Measurements from ENCODE around the gene CCDC57. TPM values are rescaled to one million over a fixed set of nuclear protein-coding genes. Genes with fewer than 3 reads are reported as not detected.

The CCDC57 gene
- total and polyA plus RNA-seq, 3 experiments from 2014 or later = 39.2 to 77.6 (median 69.8) TPM

- Histone ChIP-seq H3K27me3 (ENCODE audit: insufficient read depth, low read length, poor library complexity, severe bottlenecking) (no peaks in the 10 kb centered on the region), H3K27ac (ENCODE audit: low read depth, low read length) (no peak overlapping the region), H3K4me3 (ENCODE audit: low read length) (no peak overlapping the region), H3K9me3 (ENCODE audit: low read length) (no peaks in the 10 kb centered on the region), H3K36me3 (ENCODE audit: insufficient read depth, low read length) (no peaks in the 10 kb centered on the region), H3K4me1 (ENCODE audit: insufficient read depth, low read length) (peaks cover 7% of the 10 kb centered on the region)
- peaks cover 0 to 5% (median 3%) of the 10 kb centered on the region in 3 donors for H3K4me1 Mint-ChIP-seq
- ChIA-PET CTCF (interaction anchor here (4.6 kb wide), 1 partner anchor 127 kb away, joined by 59 read pairs; the partner anchor contains the start of gene RAC3), POLR2A (no interaction called here)
- H3K36me3 Mint-ChIP-seq = peaks cover 0 to 22% (median 7%) of the 10 kb centered on the region in 3 donors
- DNase-seq = no peak
- H3K4me3 Mint-ChIP-seq = no peak overlapping the region
- no peaks in the 10 kb centered on the region for H3K27me3 Mint-ChIP-seq
- peak overlapping the region in 2 of 8 donors; percentile 36 to 38 for H3K27ac Mint-ChIP-seq
- H3K9me3 Mint-ChIP-seq = no peaks in the 10 kb centered on the region
Observed at GRCh38 chr17:82156284-82156925, 56.2 kb downstream of the CCDC57 start.

GRCh38 chr17:82155606-82156005, 57.0 kb downstream of the CCDC57 start:
- H3K36me3 ChIP-seq (ENCODE audit: insufficient read depth, low read length) = no peaks in the 10 kb centered on the region
- no peak overlapping the region for H3K4me3 Mint-ChIP-seq
- peaks cover 0 to 19% (median 7%) of the 10 kb centered on the region in 3 donors for H3K36me3 Mint-ChIP-seq
- no peak overlapping the region for H3K4me3 ChIP-seq (ENCODE audit: low read length)
- no peaks in the 10 kb centered on the region for H3K9me3 ChIP-seq (ENCODE audit: low read length)
- ChIA-PET POLR2A (no interaction called here), CTCF (interaction anchor here (0.8 to 4.6 kb wide), 5 partner anchors 51 to 196 kb away, joined by 3 to 59 read pairs (median 4); partner anchors contain the start of genes CENPX and RAC3)
- no peaks in the 10 kb centered on the region for H3K9me3 Mint-ChIP-seq
- H3K27me3 ChIP-seq (ENCODE audit: insufficient read depth, low read length, poor library complexity, severe bottlenecking) = no peaks in the 10 kb centered on the region
- no peaks in the 10 kb centered on the region for H3K27me3 Mint-ChIP-seq
- DNase-seq = no peak
- H3K27ac Mint-ChIP-seq = no peak overlapping the region
- no peak overlapping the region for H3K27ac ChIP-seq (ENCODE audit: low read depth, low read length)
- H3K4me1 Mint-ChIP-seq = peaks cover 0 to 5% (median 3%) of the 10 kb centered on the region in 3 donors
- H3K4me1 ChIP-seq (ENCODE audit: insufficient read depth, low read length) = peaks cover 7% of the 10 kb centered on the region

GRCh38 chr17:82154881-82155331, 57.7 kb downstream of the CCDC57 start:
- POLR2A ChIA-PET = no interaction called here

GRCh38 chr17:82153745-82154375, 58.8 kb downstream of the CCDC57 start:
- Mint-ChIP-seq H3K4me1 (peaks cover 0 to 5% (median 3%) of the 10 kb centered on the region in 3 donors), H3K27me3 (no peaks in the 10 kb centered on the region), H3K27ac (peak overlapping the region in 4 of 8 donors; percentile 54 to 83 (median 72)), H3K36me3 (peaks cover 0 to 8% (median 2%) of the 10 kb centered on the region in 3 donors), H3K4me3 (no peak overlapping the region), H3K9me3 (no peaks in the 10 kb centered on the region)
- no peaks in the 10 kb centered on the region for H3K9me3 ChIP-seq (ENCODE audit: low read length)
- H3K4me1 ChIP-seq (ENCODE audit: insufficient read depth, low read length) = peaks cover 7% of the 10 kb centered on the region
- ChIA-PET CTCF (interaction anchor here (0.8 to 4.6 kb wide), 10 partner anchors 8 to 194 kb away, joined by 3 to 59 read pairs (median 4); partner anchors contain the start of genes DCXR and RAC3), POLR2A (interaction anchor here (0.6 kb wide), 1 partner anchor 28 kb away, joined by 3 read pairs; no protein-coding TSS in a partner anchor)
- H3K4me3 ChIP-seq (ENCODE audit: low read length) = no peak overlapping the region
- peak; percentile 70 to 86 (median 76) for DNase-seq
- no peaks in the 10 kb centered on the region for H3K27me3 ChIP-seq (ENCODE audit: insufficient read depth, low read length, poor library complexity, severe bottlenecking)
- no peak overlapping the region for H3K27ac ChIP-seq (ENCODE audit: low read depth, low read length)
- no peaks in the 10 kb centered on the region for H3K36me3 ChIP-seq (ENCODE audit: insufficient read depth, low read length)

More at GRCh38 chr17:82154881-82155331, 57.7 kb downstream of the CCDC57 start:
- Histone ChIP-seq H3K4me1 (ENCODE audit: insufficient read depth, low read length) (peaks cover 7% of the 10 kb centered on the region), H3K36me3 (ENCODE audit: insufficient read depth, low read length) (no peaks in the 10 kb centered on the region), H3K9me3 (ENCODE audit: low read length) (no peaks in the 10 kb centered on the region), H3K4me3 (ENCODE audit: low read length) (no peak overlapping the region), H3K27me3 (ENCODE audit: insufficient read depth, low read length, poor library complexity, severe bottlenecking) (no peaks in the 10 kb centered on the region), H3K27ac (ENCODE audit: low read depth, low read length) (no peak overlapping the region)
- Mint-ChIP-seq H3K27ac (no peak overlapping the region), H3K36me3 (peaks cover 0 to 15% (median 5%) of the 10 kb centered on the region in 3 donors), H3K4me3 (peak overlapping the region in 1 of 7 donors; percentile 41), H3K4me1 (peaks cover 0 to 5% (median 3%) of the 10 kb centered on the region in 3 donors), H3K9me3 (no peaks in the 10 kb centered on the region), H3K27me3 (no peaks in the 10 kb centered on the region)
- CTCF ChIA-PET = interaction anchor here (0.8 to 4.6 kb wide), 8 partner anchors 13 to 195 kb away, joined by 3 to 59 read pairs (median 4); partner anchors contain the start of genes CENPX and RAC3
- DNase-seq = no peak

- POLR2A ChIA-PET = interaction anchor here (0.6 kb wide), 1 partner anchor 27 kb away, joined by 3 read pairs; no protein-coding TSS in a partner anchor
- H3K27me3 ChIP-seq (ENCODE audit: insufficient read depth, low read length, poor library complexity, severe bottlenecking) = no peaks in the 10 kb centered on the region
- Mint-ChIP-seq H3K27ac (peak overlapping the region in 3 of 8 donors; percentile 69 to 83 (median 76)), H3K36me3 (peaks cover 0 to 8% (median 2%) of the 10 kb centered on the region in 3 donors), H3K4me3 (no peak overlapping the region), H3K9me3 (no peaks in the 10 kb centered on the region), H3K27me3 (no peaks in the 10 kb centered on the region), H3K4me1 (peaks cover 0 to 5% (median 3%) of the 10 kb centered on the region in 3 donors)
- H3K36me3 ChIP-seq (ENCODE audit: insufficient read depth, low read length) = no peaks in the 10 kb centered on the region
- no peaks in the 10 kb centered on the region for H3K9me3 ChIP-seq (ENCODE audit: low read length)
- CTCF ChIA-PET = interaction anchor here (1.2 to 4.6 kb wide), 5 partner anchors 47 to 124 kb away, joined by 3 to 59 read pairs (median 14); partner anchors contain the start of genes DCXR and RAC3
- H3K27ac ChIP-seq (ENCODE audit: low read depth, low read length) = no peak overlapping the region
- H3K4me1 ChIP-seq (ENCODE audit: insufficient read depth, low read length) = peaks cover 7% of the 10 kb centered on the region
- DNase-seq = no peak
- H3K4me3 ChIP-seq (ENCODE audit: low read length) = no peak overlapping the region
Observed at GRCh38 chr17:82153295-82153691, 59.3 kb downstream of the CCDC57 start.

- no peaks in the 10 kb centered on the region for H3K27me3 ChIP-seq (ENCODE audit: insufficient read depth, low read length, poor library complexity, severe bottlenecking)
- H3K27ac ChIP-seq (ENCODE audit: low read depth, low read length) = no peak overlapping the region
- peaks cover 0 to 5% (median 3%) of the 10 kb centered on the region in 3 donors for H3K4me1 Mint-ChIP-seq
- H3K4me3 ChIP-seq (ENCODE audit: low read length) = no peak overlapping the region
- ChIA-PET CTCF (interaction anchor here (1.1 to 3.9 kb wide), 5 partner anchors 13 to 123 kb away, joined by 3 to 14 read pairs (median 4); partner anchors contain the start of gene DCXR), POLR2A (interaction anchor here (0.6 to 0.8 kb wide), 2 partner anchors 26 to 123 kb away, joined by 3 read pairs; no protein-coding TSS in a partner anchor)
- no peak overlapping the region for H3K4me3 Mint-ChIP-seq
- peaks cover 7% of the 10 kb centered on the region for H3K4me1 ChIP-seq (ENCODE audit: insufficient read depth, low read length)
- no peaks in the 10 kb centered on the region for H3K36me3 ChIP-seq (ENCODE audit: insufficient read depth, low read length)
- DNase-seq = no peak
- H3K27ac Mint-ChIP-seq = peak overlapping the region in 2 of 8 donors; percentile 5 to 30
- H3K27me3 Mint-ChIP-seq = no peaks in the 10 kb centered on the region
- H3K36me3 Mint-ChIP-seq = peaks cover 0 to 8% (median 2%) of the 10 kb centered on the region in 3 donors
- no peaks in the 10 kb centered on the region for H3K9me3 ChIP-seq (ENCODE audit: low read length)
- H3K9me3 Mint-ChIP-seq = no peaks in the 10 kb centered on the region
Observed at GRCh38 chr17:82152556-82153294, 59.9 kb downstream of the CCDC57 start.

GRCh38 chr17:82152114-82152513, 60.5 kb downstream of the CCDC57 start:
- Histone ChIP-seq H3K27ac (ENCODE audit: low read depth, low read length) (no peak overlapping the region), H3K27me3 (ENCODE audit: insufficient read depth, low read length, poor library complexity, severe bottlenecking) (no peaks in the 10 kb centered on the region), H3K9me3 (ENCODE audit: low read length) (no peaks in the 10 kb centered on the region), H3K4me1 (ENCODE audit: insufficient read depth, low read length) (peaks cover 7% of the 10 kb centered on the region), H3K36me3 (ENCODE audit: insufficient read depth, low read length) (no peaks in the 10 kb centered on the region), H3K4me3 (ENCODE audit: low read length) (no peak overlapping the region)
- Mint-ChIP-seq H3K9me3 (no peaks in the 10 kb centered on the region), H3K27me3 (no peaks in the 10 kb centered on the region), H3K4me1 (peaks cover 0 to 5% (median 3%) of the 10 kb centered on the region in 3 donors), H3K27ac (no peak overlapping the region), H3K36me3 (peaks cover 3 to 8% (median 3%) of the 10 kb centered on the region in 3 donors), H3K4me3 (no peak overlapping the region)
- no peak for DNase-seq
- ChIA-PET CTCF (interaction anchor here (1.1 to 3.9 kb wide), 5 partner anchors 13 to 193 kb away, joined by 3 to 14 read pairs (median 4); partner anchors contain the start of gene DCXR), POLR2A (interaction anchor here (0.8 kb wide), 1 partner anchor 122 kb away, joined by 3 read pairs; no protein-coding TSS in a partner anchor)

Data from CD8-positive, alpha-beta memory T cell (primary cell).